Erythroblast (primary cell): ENCODE measurements around the gene MLLT1.

Source experiments
- GATA1 ChIP-seq: IDR thresholded peaks from 2 replicates; pipeline ENCODE4 v1.6.1; 2011; ENCODE audit warnings: low read depth, mild to moderate bottlenecking, control low read depth, low read length, moderate library complexity
- POLR2A ChIP-seq: IDR thresholded peaks from 2 replicates; pipeline ENCODE4 v1.6.1; 2011; ENCODE audit warnings: mild to moderate bottlenecking, low read length

DNA sequence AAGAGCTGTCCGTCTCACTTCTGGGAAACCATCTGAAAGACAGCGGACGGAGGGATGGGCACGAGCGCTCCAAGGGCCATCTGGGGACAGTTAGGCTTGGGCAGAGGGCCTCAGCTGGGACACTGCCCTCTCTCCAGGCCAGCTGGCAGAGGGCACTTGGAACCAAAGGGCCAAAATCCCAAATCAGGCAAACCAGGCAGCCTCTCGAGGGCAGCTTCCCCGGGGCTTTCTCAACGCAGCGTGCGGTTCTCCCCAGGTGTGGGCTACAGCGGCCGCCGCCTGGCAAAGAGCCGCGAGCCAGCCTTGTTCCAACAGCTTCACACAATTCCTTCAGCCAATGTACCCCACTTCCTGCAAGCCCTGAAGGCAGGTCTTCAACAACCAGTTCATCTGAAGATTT lies 5.0 kb downstream of the MLLT1 start:
- TF ChIP-seq POLR2A (no peak), GATA1 (no peak)
